Activated B cell treated with CpG ODN at 0.5 μM for 24 hours (primary cell): Measurements from ENCODE around the gene RNLS. TPM values are rescaled to one million over a fixed set of nuclear protein-coding genes. Genes with fewer than 3 reads are reported as not detected.
A peak's percentile ranks its signal among the peaks of the same experiment; 100 is the strongest.

Source experiments
- ATAC-seq: fragments of 200-7000 bp; cut with Tn5 transposase; one replicate; pipeline ENCODE4 v1.10.0; 2021; ENCODE audit warnings: low read depth, mild to moderate bottlenecking, moderate library complexity
- CTCF ChIA-PET: fragments of 350-600 bp; sonication (Branson Sonifier 250); formaldehyde crosslinking; loops from one replicate; lab custom pipeline; 2021; ENCODE audit warnings: antibody characterized with exemption; lab: Charles Lee
- POLR2A ChIA-PET: fragments of 350-600 bp; sonication (Branson Sonifier 250); formaldehyde crosslinking; loops from one replicate; lab custom pipeline; 2021; ENCODE audit warnings: antibody characterized with exemption; lab: Charles Lee
- DNase-seq: peaks from one replicate; pipeline ENCODE4 v3.0.0; 2022
- H3K27ac Mint-ChIP-seq: one replicate; pipeline ENCODE4 v1.8.0; 2020; ENCODE audit warnings: mixed read lengths
- H3K27me3 Mint-ChIP-seq: one replicate; pipeline ENCODE4 v1.8.0; 2021; ENCODE audit warnings: mixed read lengths
- H3K36me3 Mint-ChIP-seq: one replicate; pipeline ENCODE4 v1.8.0; 2021; ENCODE audit warnings: low read depth, mixed read lengths
- H3K4me1 Mint-ChIP-seq: one replicate; pipeline ENCODE4 v1.8.0; 2021; ENCODE audit warnings: mixed read lengths
- H3K4me3 Mint-ChIP-seq: one replicate; pipeline ENCODE4 v1.8.0; 2020; ENCODE audit warnings: mild to moderate bottlenecking, mixed read lengths
- H3K9me3 Mint-ChIP-seq: one replicate; pipeline ENCODE4 v1.8.0; 2020; ENCODE audit warnings: mixed read lengths
- CTCF ChIP-seq: fragments of 200-600 bp; IDR thresholded peaks from one replicate; pipeline ENCODE4 v1.8.0; 2022; ENCODE audit warnings: antibody characterized with exemption, mild to moderate bottlenecking
- intact Hi-C: fragments of 100-400 bp; cut with micrococcal nuclease; formaldehyde crosslinking; loops from one replicate; pipeline ENCODE4 v1.15.1; 2024
- total RNA-seq: library from RNA; stranded (reverse); gene quantifications from 2 replicates; pipeline ENCODE4 v1.2.3, GENCODE V29; 2022

The RNLS gene
- total RNA-seq, 1 donor from 2014 or later = 5.7 TPM

DNA sequence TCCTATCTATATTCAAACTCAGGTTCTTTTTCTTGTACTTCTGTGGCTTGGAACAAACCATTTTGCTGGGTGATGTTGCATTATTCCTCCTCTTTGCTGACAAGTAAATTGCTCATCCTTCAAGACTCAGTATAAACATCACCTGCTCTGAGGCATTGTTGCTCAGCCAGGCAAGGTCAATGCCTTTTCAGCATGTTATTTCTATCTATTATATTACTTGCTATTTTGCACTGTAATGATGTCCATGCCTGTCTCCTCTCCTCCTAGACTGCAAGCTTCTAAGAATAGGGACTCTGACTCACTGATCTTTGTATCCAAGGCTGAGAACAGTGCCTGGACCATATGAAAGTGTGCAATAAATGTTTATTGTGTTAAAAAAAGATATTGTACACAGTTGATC lies 293.8 kb downstream of the RNLS start:
- no peak for DNase-seq
- ChIA-PET POLR2A (no interaction called here), CTCF (interaction anchor here (1.4 kb wide), 1 partner anchor 100 kb away, joined by 7 read pairs; no protein-coding TSS in a partner anchor)
- Mint-ChIP-seq H3K9me3 (no peaks in the 10 kb centered on the region), H3K4me3 (no peak overlapping the region), H3K27me3 (no peaks in the 10 kb centered on the region), H3K36me3 (no peaks in the 10 kb centered on the region), H3K4me1 (peaks cover 44% of the 10 kb centered on the region), H3K27ac (no peak overlapping the region)
- no peak for ATAC-seq
- intact Hi-C loops = no loop called here
- TF ChIP-seq CTCF = no peak

DNA sequence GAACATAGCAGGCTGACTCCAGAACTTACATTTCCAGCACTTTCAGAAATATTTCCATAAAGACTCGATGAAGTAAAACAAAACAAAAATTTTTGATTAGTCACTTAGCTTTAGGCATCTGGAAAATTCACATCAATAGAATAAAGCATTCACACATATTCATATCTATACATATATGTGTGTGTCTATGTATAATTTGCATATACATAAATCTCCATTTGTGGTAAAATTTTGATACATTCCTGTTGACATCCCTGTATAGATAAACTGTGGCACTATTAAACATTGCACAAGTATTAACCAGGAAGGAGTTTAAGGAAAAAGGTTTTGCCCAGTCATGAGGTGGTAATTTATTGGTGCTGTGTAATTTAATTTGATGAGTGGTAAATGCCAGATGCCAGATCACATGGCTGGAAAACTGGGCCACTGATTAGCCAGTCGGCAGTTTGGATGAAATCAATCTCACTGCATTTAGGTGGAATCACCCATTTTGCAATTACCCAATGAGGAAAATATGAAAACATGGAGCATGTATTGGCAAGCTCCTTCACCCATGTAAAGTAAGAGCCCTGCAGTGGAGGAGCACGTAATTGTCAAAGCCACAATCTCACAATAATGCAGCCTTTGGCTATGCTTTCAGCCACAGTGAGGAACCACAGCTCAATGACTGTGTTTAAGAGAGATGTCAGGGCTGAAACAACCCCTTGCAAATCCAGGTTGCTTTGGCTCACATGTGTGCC lies 294.6 kb downstream of the RNLS start:
- ChIA-PET CTCF (interaction anchor here (1.4 kb wide), 1 partner anchor 101 kb away, joined by 7 read pairs; no protein-coding TSS in a partner anchor), POLR2A (no interaction called here)
- intact Hi-C loops = no loop called here
- no peak overlapping the region for H3K4me3 Mint-ChIP-seq
- ATAC-seq (peak; percentile 14), DNase-seq (no peak)
- no peaks in the 10 kb centered on the region for H3K9me3 Mint-ChIP-seq
- no peak for TF ChIP-seq CTCF
- H3K27ac Mint-ChIP-seq = no peak overlapping the region
- H3K27me3 Mint-ChIP-seq = no peaks in the 10 kb centered on the region
- peaks cover 50% of the 10 kb centered on the region for H3K4me1 Mint-ChIP-seq
- H3K36me3 Mint-ChIP-seq = no peaks in the 10 kb centered on the region

DNA sequence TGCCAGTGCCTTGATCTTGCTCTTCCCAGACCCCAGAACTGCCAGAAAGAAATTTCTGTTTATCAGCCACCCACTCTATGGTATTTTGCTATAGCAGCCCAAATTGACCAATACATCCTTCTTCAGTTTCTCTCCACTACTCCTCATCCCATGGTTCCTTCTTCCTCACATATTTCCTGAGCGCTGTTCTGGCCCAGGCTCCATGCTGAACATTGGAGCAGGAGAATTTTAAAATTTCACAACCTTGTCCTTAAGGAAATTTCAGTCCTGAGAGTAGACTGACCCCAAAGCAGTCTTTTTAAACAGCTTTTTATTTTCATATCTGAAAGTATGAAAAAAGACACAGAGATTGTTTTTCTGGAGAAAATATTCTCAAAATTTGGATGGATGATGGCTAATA lies 297.1 kb downstream of the RNLS start:
- no peak for TF ChIP-seq CTCF
- DNase-seq (no peak), ATAC-seq (no peak)
- Mint-ChIP-seq H3K36me3 (no peaks in the 10 kb centered on the region), H3K27ac (no peak overlapping the region), H3K9me3 (no peaks in the 10 kb centered on the region), H3K4me3 (no peak overlapping the region), H3K4me1 (peaks cover 48% of the 10 kb centered on the region), H3K27me3 (no peaks in the 10 kb centered on the region)
- CTCF ChIA-PET = no interaction called here
- intact Hi-C loops = no loop called here
- POLR2A ChIA-PET = no interaction called here

GRCh38 chr10:88281592-88282347 lies 301.3 kb downstream of the RNLS start:
- H3K4me1 Mint-ChIP-seq = peaks cover 36% of the 10 kb centered on the region
- intact Hi-C loops = no loop called here
- H3K27me3 Mint-ChIP-seq = no peaks in the 10 kb centered on the region
- ATAC-seq (peak; percentile 37), DNase-seq (no peak)
- TF ChIP-seq CTCF = no peak
- H3K4me3 Mint-ChIP-seq = peak overlapping the region; percentile 2
- H3K36me3 Mint-ChIP-seq = no peaks in the 10 kb centered on the region
- H3K9me3 Mint-ChIP-seq = no peaks in the 10 kb centered on the region
- ChIA-PET POLR2A (interaction anchor here (1.4 kb wide), 1 partner anchor 105 kb away, joined by 3 read pairs; no protein-coding TSS in a partner anchor), CTCF (interaction anchor here (0.6 to 0.7 kb wide), 2 partner anchors 397 to 422 kb away, joined by 3 read pairs; no protein-coding TSS in a partner anchor)
- H3K27ac Mint-ChIP-seq = no peak overlapping the region

- H3K27me3 Mint-ChIP-seq = no peaks in the 10 kb centered on the region
- H3K9me3 Mint-ChIP-seq = no peaks in the 10 kb centered on the region
- no peak overlapping the region for H3K27ac Mint-ChIP-seq
- no peak overlapping the region for H3K4me3 Mint-ChIP-seq
- ATAC-seq (no peak), DNase-seq (no peak)
- ChIA-PET CTCF (interaction anchor here (1.5 to 1.7 kb wide), 2 partner anchors 9 to 109 kb away, joined by 3 to 6 read pairs; no protein-coding TSS in a partner anchor), POLR2A (interaction anchor here (0.5 to 1.4 kb wide), 2 partner anchors 40 to 106 kb away, joined by 3 read pairs; no protein-coding TSS in a partner anchor)
- intact Hi-C loops = no loop called here
- peaks cover 36% of the 10 kb centered on the region for H3K4me1 Mint-ChIP-seq
- TF ChIP-seq CTCF = no peak
- no peaks in the 10 kb centered on the region for H3K36me3 Mint-ChIP-seq
These were observed 302.6 kb downstream of the RNLS start for GRCh38 chr10:88280518-88280917.
